Measurements from ENCODE around the gene SAMD3.

- no peak for TF ChIP-seq CTCF (IDR thresholded peaks at IDR 0.05)
- no peak for TF ChIP-seq POLR2A (IDR thresholded peaks at IDR 0.05)
Measured at GRCh38 chr6:130162421-130162820, 60.3 kb downstream of the SAMD3 start.

Measured in transverse colon (tissue), 3 donors.